ENCODE measurements around the gene BPIFB6.
"Not testable (repeated sequence)": the region's sequence is repeated elsewhere in the genome, so short reads cannot be mapped to it uniquely, and the experiment has no call there.

BPIFB6 gene

GRCh38 chr20:33032555-33032954, 1.1 kb downstream of the BPIFB6 start:
- DNase-seq = no peak

GRCh38 chr20:33033381-33033780, 1.9 kb downstream of the BPIFB6 start:
- DNase-seq = no peak

DNA sequence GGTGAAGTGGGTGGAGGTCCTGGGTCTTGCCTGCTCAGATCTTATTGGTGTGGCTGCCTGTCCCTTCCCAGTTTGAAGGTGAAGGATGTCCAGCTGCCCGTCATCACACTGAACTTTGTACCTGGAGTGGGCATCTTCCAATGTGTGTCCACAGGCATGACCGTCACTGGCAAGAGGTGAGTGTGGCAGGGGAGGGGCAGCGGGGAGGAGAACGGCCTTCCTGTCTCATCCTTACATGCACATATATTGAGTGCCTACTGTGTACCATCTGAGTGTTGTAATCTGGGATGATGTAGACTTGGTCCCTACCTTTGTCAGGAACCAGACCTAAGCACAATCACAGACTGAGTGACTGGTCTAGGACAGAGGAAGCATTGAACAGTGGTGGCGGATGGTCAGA, 2.7 kb downstream of the BPIFB6 start:
- no peak for DNase-seq

DNA sequence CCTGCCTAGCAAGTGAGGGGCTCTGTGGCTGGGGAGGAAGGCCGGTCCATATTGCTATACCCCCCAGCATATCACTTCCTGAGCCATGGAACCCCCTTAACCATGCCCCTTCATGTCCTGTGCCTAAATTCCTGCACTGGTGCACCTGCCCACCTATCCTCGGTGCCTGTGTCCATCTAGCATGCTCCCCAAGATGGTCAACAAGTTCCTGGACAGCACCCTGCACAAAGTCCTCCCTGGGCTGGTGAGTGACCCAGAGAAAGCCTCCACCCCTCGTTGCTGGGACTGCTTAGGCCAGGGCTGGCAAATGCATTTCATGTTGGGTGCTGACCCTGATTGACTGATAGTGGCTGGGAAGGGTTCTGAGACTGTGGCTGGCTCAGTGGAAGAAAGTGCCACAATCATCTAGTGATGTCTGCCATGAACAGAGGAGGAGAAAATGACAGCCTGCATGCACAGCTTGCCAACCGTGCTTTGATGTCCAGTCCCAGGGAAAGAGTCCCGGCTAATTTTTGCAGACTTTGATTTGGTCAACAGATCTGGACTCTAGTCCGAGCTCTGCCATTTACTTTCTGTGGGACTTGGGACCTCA, 3.5 kb downstream of the BPIFB6 start:
- DNase-seq = no peak

GRCh38 chr20:33037456-33037855, 6.0 kb downstream of the BPIFB6 start:
- DNase-seq = no peak

DNA sequence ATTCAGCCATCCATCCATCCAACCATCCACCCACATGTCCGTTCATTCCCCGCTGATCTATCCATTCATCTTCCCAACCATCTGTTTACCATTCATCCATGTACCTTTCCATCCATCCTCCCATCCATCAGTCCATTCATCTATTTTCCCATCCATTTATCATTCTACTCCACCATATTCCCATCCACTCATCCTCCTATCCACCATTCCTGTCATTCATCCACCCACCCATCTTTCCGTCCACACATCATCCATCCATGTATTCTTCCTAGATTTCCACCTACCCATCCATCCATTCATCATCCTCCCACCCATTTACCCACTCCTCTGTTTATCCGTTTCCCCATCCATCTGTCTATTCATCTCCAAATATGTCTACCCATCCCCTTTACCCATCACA, 6.8 kb downstream of the BPIFB6 start:
- no peak for DNase-seq

DNA sequence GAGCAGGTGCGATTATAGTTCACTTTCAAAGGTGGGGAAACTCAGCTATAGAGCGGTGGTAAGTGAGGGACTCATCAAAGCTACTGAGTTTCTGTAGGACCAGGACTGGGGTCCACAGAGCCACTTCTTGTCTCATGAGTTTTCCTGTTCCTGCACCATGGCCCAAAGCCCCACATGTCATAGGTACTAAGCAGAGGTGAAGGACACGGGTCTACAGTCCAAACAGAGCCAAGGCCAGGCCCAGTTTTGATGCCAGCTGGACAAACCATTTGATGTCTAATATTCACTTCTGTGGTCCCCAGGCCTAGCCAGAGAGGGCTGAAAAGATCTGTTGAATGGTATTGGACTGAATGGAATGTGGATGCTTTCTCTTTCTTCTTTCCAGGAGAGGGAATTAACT, 11.0 kb downstream of the BPIFB6 start:
- DNase-seq = no peak

- DNase-seq = no peak
Measured at GRCh38 chr20:33042983-33043730, 11.7 kb downstream of the BPIFB6 start.

- DNase-seq = no peak
Measured at GRCh38 chr20:33043731-33044181, 12.3 kb downstream of the BPIFB6 start.

GRCh38 chr20:33045129-33045721, 13.8 kb downstream of the BPIFB6 start:
- DNase-seq = not testable (repeated sequence)

DNA sequence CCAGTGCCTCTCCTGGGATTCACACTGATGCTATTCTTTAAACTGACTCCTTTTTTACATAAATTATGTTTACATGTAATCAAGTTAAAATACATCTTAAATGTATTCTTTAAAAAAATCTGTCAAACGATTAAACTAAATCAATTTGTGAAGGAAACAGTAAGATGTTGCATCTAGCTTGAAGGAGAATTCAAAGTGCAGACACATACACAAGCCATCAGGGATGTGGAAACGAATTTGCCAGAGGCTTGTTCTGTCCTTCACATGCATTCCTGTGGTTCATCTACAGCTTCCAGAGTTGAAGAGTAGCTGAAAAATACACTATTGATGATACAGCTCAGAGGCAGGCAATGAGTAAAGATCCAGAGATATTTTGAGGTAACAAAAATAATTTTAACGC, 15.0 kb downstream of the BPIFB6 start:
- DNase-seq = no peak

DNA sequence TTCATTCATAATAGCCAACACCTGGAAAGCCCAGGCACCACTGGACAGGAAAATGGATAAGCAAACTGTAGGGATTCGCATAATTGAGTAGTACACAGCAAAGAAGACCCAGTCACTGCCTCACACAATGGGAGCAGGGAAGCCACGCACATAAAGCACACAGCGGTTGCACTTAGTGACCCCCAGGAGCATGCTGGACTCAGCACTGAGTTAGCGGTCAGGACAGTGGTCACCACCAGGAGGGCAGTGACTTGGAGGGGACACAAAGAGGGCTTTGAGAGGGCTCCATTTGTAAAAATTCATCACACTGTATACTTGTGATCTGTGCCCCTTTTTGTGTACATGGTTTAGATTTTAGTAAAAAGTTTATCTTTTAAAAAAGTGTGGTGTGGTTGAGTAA, 19.9 kb downstream of the BPIFB6 start:
- no peak for DNase-seq

DNA sequence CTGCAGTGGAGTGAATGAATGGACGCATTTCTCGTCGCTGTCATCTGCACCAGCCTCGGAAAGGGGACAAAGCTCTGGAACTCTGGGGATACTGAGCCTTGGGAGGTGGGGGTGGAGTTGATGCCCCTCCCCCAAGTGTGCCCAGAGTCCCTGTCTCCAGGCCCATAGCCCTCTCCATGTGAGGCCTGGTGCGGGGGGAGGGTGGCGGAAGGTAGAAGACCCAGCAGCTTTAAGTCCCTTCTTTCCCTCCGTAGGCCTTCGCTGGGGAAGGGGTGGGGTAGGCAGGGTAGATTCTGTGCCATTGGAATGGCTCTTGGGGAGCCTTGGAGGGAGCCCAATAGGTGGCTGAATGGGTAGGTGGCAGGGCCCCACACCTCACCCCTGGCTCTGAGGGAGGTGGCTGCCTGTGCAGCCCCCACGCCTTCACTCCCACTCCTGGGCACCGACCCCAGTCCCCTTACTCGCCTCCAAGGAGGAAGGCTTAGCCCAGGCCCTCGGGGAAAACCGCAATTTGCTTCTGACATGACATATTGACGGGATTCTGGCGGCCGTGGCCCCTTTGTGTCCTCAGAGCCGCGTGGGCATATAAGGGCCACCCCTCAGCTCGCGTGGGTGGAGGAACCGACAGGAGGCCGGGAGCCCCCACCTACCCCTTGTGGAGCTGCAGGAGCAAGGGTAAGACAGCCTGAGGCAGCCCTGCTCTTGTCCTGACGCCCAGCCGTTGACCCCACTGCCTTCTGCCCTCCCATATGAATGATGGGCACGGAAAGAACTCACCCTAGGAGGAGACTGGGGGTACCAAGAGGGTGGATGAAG, 22.1 kb downstream of the BPIFB6 start, which contains the start of gene BPIFB3:
Gene BPIFB3 (plus strand): TSS at position 613 of the 816 bp plus-strand sequence. CDS start 1,533 bp downstream, outside the sequence.
- DNase-seq = no peak

DNA sequence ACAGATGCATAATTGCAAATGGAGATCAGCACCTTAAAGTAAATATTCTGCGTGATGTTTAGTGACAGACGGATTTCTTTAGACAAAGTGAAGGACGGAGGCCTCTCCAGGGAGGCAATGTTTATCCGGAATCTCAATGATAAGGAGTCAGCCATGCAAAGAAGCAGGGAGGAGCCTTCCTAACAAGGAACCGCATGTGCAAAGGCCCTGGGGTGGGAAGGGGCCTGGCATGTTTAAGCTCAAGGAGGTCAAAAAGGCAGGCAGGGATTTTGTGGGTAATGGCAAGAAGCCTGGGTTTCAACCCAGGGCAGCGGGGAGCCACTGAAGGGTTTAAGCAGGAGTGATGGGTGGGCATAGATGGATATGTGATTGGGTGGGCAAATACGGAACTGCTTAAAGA, 22.9 kb downstream of the BPIFB6 start:
- DNase-seq = no peak

DNA sequence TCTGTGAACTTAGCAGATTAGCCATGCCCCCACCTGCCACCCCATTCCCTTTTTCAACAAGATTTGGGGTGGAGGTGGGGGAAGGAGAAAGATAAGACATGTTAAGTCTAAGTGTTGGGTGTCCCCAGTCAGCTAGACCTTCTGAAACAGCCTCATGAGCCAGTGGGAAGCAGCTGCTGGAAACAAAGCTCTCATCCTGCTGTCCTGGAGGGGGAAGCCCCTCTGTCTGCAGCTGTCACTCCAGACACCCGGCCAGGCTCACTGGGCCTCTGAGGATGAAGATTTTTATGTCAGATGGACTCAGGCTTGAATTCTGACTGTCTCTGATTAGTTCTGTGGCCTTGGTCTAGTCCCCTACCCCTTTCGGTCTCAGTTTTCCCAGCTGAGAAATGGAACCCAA, 23.3 kb downstream of the BPIFB6 start:
- DNase-seq = no peak

DNA sequence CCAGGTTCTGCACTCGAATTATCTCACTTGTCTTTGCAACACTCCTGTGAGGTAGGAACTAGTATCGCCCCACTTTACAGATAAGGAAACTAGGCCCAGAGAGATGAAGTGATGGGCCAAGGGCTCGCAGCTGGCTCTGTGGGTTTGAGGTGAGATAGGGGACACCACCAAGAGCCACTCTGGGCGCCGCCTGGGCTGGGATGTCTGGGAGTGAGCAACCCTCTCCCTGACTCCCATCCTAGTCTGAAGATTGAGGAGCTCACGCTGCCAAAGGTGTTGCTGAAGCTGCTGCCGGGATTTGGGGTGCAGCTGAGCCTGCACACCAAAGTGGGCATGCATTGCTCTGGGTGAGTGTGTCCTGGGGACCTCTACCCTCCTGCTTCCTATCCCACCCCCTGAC, 27.7 kb downstream of the BPIFB6 start:
- no peak for DNase-seq

GRCh38 chr20:33059741-33060390, 28.4 kb downstream of the BPIFB6 start:
- DNase-seq = no peak

DNA sequence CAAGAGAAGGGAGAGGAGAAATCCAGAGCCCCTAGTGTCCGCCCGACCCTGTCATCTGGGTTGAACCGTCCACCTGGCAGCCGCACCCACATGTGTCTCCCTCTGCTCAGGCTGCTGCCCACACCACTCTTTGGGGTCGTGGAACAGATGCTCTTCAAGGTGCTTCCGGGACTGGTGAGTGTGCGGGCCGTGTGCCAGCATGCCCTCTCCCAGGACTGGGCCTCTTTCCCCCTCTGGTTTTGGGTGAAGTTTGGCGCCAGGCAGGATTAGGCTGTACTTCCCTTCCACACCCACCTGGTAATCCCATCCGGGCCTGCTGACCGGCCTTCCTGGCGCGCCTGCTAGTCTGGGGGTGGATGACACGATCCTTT, 30.2 kb downstream of the BPIFB6 start:
- no peak for DNase-seq

DNA sequence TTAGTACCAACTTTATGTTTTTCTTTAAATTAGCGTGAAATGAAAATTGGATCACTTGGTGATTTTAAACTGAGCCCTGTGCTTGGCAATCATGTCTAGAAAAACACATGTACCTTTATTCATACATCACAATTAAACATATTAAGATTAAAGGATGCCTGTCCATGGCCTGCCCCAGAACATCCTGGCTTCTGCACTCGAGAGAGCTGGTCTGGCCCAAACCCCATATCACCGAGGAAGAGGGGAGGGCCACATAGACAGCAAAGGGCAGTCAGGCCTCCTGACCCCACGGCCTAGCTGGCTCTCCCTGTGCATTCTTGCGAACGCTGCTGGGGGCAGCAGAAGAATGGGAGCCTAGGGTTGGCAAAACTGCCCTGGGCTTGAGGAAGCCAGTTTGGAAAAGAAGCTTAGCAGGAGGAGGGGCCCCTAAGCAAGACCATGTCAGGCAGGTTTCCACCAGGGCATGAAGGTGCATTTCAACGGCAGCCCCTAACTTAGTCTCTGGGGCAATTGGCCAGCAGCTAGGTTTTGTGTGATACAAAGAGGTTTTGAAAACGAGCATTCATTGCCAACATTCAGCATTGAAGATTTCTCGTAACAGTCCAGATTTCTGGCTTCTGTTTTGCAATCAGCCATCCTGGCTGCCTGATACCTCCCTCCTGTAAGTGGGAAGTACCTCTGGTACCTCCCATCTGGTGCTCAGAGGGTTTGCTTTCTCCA, 30.8 kb downstream of the BPIFB6 start:
- DNase-seq = no peak

DNA sequence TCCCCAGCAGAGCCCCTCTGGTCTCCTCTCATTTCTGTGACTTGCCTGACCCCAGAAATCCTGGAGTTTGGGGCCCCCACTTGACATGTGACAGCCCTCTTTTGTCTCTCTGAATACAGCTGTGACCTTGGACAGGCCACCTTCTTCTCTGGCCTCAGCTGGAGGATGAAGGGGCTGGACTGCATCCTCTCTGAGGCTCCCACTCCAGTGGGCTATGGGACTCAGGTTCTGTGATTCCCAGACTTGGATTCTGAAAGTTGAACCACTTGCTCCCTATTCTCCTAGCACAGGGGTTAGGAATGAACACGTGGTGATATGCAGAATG, 31.3 kb downstream of the BPIFB6 start:
- no peak for DNase-seq

DNA sequence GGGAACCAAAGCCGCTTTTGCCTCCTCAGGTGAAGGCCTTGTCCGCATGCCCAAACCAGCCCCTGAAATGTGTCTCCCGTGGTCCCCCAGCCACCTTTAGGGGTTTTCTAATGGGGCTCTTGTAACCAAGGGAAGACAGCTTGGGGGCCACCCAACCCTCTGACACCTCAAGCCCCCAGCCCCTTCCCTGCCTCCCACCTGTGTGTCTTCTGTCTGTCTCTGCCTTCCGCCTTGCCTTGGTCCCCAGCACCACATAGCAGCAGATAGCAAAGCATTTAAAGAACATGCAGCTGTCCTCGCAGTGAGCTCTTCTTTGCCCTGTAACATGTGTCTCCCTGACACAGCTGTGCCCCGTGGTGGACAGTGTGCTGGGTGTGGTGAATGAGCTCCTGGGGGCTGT, 31.8 kb downstream of the BPIFB6 start:
- no peak for DNase-seq

DNA sequence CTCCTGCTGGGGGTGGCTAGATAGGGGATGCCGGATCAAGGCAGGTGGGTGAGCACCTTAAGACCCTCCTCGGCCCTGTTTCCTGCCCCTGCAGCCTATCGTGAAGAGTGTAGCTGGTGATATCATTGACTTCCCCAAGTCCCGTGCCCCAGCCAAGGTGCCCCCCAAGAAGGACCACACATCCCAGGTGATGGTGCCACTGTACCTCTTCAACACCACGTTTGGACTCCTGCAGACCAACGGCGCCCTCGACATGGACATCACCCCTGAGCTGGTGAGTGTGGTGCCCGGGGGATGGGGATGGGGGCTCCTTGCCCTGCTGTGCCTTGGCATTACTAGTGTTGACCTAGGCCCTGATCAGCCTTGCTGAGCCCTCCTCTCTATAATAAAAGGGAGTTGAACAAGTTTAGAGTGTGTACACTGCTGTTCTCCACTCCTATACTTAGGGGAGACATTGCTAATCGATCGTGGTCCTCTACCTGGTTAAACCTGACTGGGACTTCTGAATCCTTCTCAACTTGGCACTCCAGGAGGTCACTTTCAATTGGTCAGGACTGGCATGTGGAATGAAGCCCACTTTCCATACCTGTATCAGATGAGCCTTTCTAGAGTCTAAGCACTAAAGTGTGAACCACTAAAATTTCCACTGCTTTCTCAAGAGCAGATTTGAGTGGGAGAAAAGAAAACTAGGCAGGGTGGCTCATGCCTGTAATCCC, 33.3 kb downstream of the BPIFB6 start:
- no peak for DNase-seq

Measured in NCI-H526 treated with DMSO at 0.1 percent for 48 hours (cell line).